Left lung (tissue), 10 donors: Measurements from ENCODE around the gene ENDOU. TPM values are rescaled to one million over a fixed set of nuclear protein-coding genes. Genes with fewer than 3 reads are reported as not detected.

ENCODE experiments used
- ATAC-seq: fragments of 200-7000 bp; cut with Tn5 transposase; one replicate; pipeline ENCODE4 v1.9.1; 2020; ENCODE audit warnings: moderate library complexity
- DNase-seq, 4 donors: peaks; one replicate each; pipeline ENCODE4 v3.0.0-alpha.2; 2013 to 2020
- H3K27ac ChIP-seq, 2 donors: fragments of 200-600 bp; sonication (generic) in 1 of 2; one replicate each; pipeline versions ENCODE4 v1.5.0 to v1.8.0; 2020 to 2021
- H3K27me3 ChIP-seq, 2 donors: fragments of 200-600 bp; sonication (generic) in 1 of 2; one replicate each; pipeline versions ENCODE4 v1.5.0 to v1.8.0; 2020 to 2021
- H3K36me3 ChIP-seq, 2 donors: fragments of 200-600 bp; sonication (generic) in 1 of 2; one replicate each; pipeline versions ENCODE4 v1.5.0 to v1.8.0; 2020 to 2021
- H3K4me1 ChIP-seq, 2 donors: fragments of 200-600 bp; one replicate each; pipeline ENCODE4 v1.8.0; 2021
- H3K4me3 ChIP-seq, 2 donors: fragments of 200-600 bp; sonication (generic) in 1 of 2; one replicate each; pipeline versions ENCODE4 v1.5.0 to v1.8.0; 2020 to 2021; ENCODE audit warnings: mild to moderate bottlenecking in 1 of 2
- H3K9me3 ChIP-seq, 2 donors: fragments of 200-600 bp; sonication (generic) in 1 of 2; one replicate each; pipeline versions ENCODE4 v1.5.0 to v1.8.0; 2020 to 2021
- intact Hi-C, 2 donors: fragments of 100-400 bp; cut with DNase I; formaldehyde crosslinking; loops; one replicate each; pipeline versions ENCODE4 v1.11.2 to v1.14.2; 2022
- polyA plus RNA-seq, 6 donors: library from polyadenylated mRNA; unstranded; fragments of 120-200 nt; gene quantifications; one replicate each; pipeline ENCODE4 v1.2.1, GENCODE V29; 2013; ENCODE audit not compliant: insufficient read length in 6 of 6
- total RNA-seq, 2 donors: library from RNA; stranded (reverse); fragmentation: NEBNext Ultra II Directional; extraction: Animal tissue kit (Norgen Biotek cat#: 25700); gene quantifications; one replicate each; pipeline ENCODE4 v1.2.1, GENCODE V29; 2021
- TF ChIP-seq, protein P1 (sequence below), 2 donors: fragments of 200-600 bp; sonication (generic) in 1 of 2; IDR thresholded peaks; one replicate each; pipeline versions ENCODE4 v1.5.0 to v1.8.0; 2021; ENCODE audit warnings: antibody characterized with exemption in 2 of 2
- donor health status: DM: no; HTN: yes; CAD: no.
- donor health status: DM: no; HTN: no; CAD: no.

Gene ENDOU
- total and polyA plus RNA-seq, 8 donors, result 0.14 to 0.58 (median 0.30) TPM; not detected in 2

GRCh38 chr12:47754126-47754525 lies 28.8 kb upstream of the ENDOU start:
- ATAC-seq, result no peak
- Histone ChIP-seq H3K9me3 (no peaks in the 10 kb centered on the region), H3K4me3 (no peak overlapping the region), H3K27ac (peak overlapping the region; percentile 69 to 72), H3K4me1 (peaks cover 29 to 68% of the 10 kb centered on the region in 2 donors), H3K36me3 (peaks cover 0 to 16% of the 10 kb centered on the region in 2 donors), H3K27me3 (no peaks in the 10 kb centered on the region)
- DNase-seq, result no peak
- intact Hi-C loops, result no loop called here
- TF ChIP-seq, protein P1, sequence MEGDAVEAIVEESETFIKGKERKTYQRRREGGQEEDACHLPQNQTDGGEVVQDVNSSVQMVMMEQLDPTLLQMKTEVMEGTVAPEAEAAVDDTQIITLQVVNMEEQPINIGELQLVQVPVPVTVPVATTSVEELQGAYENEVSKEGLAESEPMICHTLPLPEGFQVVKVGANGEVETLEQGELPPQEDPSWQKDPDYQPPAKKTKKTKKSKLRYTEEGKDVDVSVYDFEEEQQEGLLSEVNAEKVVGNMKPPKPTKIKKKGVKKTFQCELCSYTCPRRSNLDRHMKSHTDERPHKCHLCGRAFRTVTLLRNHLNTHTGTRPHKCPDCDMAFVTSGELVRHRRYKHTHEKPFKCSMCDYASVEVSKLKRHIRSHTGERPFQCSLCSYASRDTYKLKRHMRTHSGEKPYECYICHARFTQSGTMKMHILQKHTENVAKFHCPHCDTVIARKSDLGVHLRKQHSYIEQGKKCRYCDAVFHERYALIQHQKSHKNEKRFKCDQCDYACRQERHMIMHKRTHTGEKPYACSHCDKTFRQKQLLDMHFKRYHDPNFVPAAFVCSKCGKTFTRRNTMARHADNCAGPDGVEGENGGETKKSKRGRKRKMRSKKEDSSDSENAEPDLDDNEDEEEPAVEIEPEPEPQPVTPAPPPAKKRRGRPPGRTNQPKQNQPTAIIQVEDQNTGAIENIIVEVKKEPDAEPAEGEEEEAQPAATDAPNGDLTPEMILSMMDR (IDR thresholded peaks at IDR 0.05), result no peak

GRCh38 chr12:47753021-47754001 lies 28.0 kb upstream of the ENDOU start:
- DNase-seq (peak in 3 of 4 donors; percentile 64 to 91 (median 77)), ATAC-seq (peak; percentile 62)
- Histone ChIP-seq H3K4me1 (peaks cover 29 to 62% of the 10 kb centered on the region in 2 donors), H3K36me3 (peaks cover 0 to 16% of the 10 kb centered on the region in 2 donors), H3K4me3 (no peak overlapping the region), H3K9me3 (no peaks in the 10 kb centered on the region), H3K27me3 (no peaks in the 10 kb centered on the region), H3K27ac (peak overlapping the region; percentile 69 to 72)
- intact Hi-C loops, result no loop called here
- TF ChIP-seq, protein P1 (IDR thresholded peaks at IDR 0.05), result no peak

DNA sequence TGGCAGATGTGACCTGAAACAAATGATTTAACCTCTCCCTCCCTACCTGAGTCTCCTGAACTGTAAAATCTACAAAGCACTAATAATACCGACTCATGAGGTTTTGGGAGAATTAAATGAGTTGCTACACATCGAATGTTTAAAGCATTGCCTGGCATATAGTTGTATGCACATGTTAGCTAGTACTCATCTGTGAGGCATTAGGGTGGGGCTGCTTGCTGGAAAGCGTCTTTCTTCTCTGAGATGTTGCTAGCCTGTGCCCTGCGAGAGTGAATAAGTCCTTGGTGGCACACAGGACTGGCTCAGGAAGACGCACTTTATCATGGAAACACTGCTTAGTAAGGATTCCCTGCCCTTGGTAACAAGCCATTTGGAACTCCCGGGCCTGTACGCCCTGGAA lies 27.3 kb upstream of the ENDOU start:
- Histone ChIP-seq H3K9me3 (no peaks in the 10 kb centered on the region), H3K4me3 (no peak overlapping the region), H3K27ac (peak overlapping the region in 1 of 2 donors; percentile 72), H3K27me3 (no peaks in the 10 kb centered on the region), H3K36me3 (peaks cover 0 to 23% of the 10 kb centered on the region in 2 donors), H3K4me1 (peaks cover 29 to 54% of the 10 kb centered on the region in 2 donors)
- TF ChIP-seq, protein P1 (IDR thresholded peaks at IDR 0.05), result no peak
- ATAC-seq, result no peak
- intact Hi-C loops, result no loop called here
- no peak for DNase-seq

- Histone ChIP-seq H3K27me3 (no peaks in the 10 kb centered on the region), H3K4me3 (no peak overlapping the region), H3K36me3 (peaks cover 0 to 27% of the 10 kb centered on the region in 2 donors), H3K27ac (peak overlapping the region in 1 of 2 donors; percentile 72), H3K9me3 (no peaks in the 10 kb centered on the region), H3K4me1 (peaks cover 29 to 51% of the 10 kb centered on the region in 2 donors)
- TF ChIP-seq, protein P1 (IDR thresholded peaks at IDR 0.05), result no peak
- intact Hi-C loops, result no loop called here
- DNase-seq (no peak), ATAC-seq (no peak)
These were observed 26.8 kb upstream of the ENDOU start for GRCh38 chr12:47752121-47752520.

DNA sequence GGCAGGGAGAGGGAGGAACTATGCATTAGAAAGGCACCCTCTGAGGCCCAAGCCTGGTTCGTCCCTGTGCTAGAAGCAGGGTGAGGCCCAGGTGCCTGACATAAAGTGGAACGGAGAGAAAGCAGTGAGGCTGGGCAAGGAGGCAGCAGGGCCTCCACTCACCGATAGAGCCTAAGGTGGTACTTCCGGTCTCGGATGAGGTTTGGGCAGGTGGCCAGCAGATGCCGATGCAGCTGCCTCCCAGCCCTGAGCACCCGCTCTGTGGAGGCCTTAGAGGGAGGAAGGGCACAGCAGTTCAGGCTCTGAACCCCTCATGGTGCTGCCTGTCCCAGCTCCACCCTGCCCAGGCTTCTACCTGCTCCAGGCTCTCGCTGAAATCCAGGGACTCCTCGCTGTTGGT lies 26.3 kb upstream of the ENDOU start:
- H3K27ac ChIP-seq, result no peak overlapping the region
- peaks cover 29 to 46% of the 10 kb centered on the region in 2 donors for H3K4me1 ChIP-seq
- intact Hi-C loops, result no loop called here
- no peaks in the 10 kb centered on the region for H3K27me3 ChIP-seq
- no peak overlapping the region for H3K4me3 ChIP-seq
- TF ChIP-seq, protein P1 (IDR thresholded peaks at IDR 0.05), result no peak
- no peak for ATAC-seq
- no peak for DNase-seq
- no peaks in the 10 kb centered on the region for H3K9me3 ChIP-seq
- peaks cover 0 to 28% of the 10 kb centered on the region in 2 donors for H3K36me3 ChIP-seq
